ENCODE results near the gene ZNF681.
"Not testable (repeated sequence)": the region's sequence is repeated elsewhere in the genome, so short reads cannot be mapped to it uniquely, and the experiment has no call there.

Gene ZNF681

DNA sequence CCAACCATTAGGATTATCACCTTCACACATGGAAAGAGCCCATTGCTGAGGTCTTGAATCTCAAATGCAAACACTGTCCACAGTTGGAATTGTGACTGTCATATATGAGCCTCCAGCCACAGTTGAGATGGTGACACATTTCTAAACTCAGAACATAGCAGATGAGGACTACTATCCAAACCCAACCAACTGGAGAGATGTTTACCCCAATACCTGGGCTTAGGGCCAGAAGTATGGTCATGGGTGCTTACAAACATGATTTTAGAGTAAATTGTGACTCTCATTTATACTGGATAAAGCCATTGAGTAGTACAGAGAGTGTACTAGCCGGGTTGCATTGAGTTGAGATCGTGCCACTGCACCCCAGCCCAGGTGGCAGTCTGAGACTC, 14.0 kb upstream of the ZNF681 start:
- no peak for DNase-seq

DNA sequence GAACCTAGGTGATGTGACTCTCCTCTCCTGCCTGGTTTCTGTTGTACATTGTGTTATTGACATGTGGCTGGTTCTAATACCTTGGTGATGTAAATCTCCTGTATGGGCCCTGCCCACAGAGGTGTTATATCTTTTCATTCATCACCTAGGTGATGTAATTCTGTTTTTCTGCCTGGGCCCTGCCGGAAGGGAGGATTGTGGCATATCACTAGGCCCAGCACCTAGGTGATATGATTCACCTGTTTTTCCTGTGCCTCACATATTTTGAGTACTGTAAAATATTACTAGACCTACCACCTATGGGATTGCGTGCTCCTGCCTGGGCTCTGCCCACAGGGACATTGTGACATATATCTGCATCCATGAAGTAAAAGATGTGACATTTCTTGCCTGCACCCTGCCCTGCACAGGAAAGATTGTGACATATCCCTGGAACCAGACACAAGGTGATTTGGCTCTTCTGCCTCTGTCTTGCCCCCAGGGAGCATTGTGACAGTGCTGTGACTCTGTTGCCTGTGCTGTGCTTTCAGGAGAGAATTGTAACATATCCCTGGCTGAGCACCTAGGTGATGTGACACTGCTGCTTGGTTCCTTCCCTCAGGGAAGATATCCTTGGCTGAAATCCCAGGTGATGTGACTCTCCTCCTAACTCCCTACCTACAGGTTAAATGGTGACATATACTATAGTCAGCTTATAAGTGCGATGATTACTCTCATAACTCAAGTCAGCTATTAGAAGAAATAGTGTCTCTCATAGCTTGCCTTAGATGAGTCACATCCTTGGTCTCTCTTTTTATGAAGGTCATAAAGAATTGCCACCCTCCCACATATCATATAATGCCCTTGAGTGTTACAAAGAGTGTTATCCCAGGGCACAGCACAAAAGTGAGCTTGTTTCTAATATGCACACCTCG, 13.3 kb upstream of the ZNF681 start:
- DNase-seq, result no peak

DNA sequence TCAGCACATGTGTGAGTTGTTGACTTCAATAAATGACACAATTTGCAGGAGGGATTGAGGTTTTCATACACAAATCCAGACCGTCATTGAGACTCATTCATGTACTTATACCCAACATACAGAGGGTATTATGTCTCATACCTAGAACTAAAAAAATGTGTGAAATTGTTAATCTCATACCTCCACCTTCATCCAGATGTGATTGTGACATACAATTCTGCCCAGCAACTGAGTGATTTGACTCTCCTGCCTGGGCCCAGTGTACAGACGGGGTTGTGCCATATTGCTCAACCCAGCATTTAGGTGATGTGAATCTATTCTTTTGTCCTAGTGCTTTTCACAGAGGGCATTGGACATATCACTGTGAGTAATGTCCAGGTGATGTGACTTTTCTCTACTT, 12.6 kb upstream of the ZNF681 start:
- no peak for DNase-seq

DNA sequence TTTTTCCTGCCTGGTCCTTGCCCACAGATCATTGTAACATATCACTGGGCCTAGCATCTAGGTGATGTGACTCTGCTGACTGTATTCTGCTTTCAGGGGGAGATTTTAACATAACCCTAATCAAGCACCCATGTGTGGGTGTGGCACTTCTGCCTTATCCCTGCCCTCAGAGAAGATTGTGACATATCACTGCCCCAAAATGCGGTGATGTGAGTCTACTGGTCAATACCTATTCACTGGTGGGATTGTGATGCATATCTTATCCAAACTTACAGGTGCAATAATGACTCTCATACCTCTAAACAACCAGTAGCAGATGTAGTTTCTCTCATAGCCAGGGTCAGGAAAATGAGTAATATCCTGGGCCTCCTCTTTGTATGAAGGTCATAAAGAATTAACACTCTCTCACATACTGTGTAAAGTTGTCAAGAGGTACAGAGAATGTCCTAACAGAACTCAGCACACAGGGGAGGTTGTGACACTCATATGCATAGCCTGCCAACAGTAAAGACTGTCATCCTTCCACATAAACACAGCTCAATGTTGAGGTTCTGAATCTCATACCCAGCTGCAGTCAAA, 12.1 kb upstream of the ZNF681 start:
- DNase-seq, result no peak

DNA sequence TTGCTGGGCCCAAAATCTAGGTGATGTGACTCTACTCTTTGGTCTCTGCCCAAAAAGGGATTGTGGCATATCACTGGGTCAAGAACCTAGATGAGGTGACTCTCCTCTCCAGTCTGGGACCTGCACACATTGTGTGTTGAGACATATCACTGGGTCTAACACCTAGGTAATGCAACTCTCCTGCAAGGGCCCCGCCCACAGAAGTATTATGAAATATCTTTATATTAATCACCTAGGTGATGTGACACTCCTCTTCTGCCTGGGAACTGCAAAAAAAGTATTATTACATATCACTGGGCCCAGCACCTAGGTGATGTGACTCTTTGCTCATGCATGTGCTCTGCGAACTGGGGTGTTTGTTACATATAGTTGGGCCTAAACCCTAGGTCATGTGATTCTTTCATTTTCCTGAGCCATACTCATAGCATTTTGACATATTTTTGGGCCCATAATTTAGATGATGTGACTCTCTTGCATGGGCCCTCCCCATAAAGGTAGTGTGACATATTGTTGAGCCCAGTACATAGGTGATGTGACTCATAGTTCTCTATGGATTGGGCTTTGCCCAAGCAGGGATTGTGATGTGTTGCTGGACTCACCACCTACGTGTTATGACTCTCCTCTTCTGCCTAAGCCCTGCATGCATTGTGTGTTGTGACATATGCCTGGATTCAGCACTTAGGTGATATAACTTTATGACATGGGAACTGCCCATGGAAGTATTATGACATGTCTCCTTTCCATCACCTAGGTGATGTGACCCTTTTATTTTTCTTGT, 11.2 kb upstream of the ZNF681 start:
- DNase-seq, result no peak

DNA sequence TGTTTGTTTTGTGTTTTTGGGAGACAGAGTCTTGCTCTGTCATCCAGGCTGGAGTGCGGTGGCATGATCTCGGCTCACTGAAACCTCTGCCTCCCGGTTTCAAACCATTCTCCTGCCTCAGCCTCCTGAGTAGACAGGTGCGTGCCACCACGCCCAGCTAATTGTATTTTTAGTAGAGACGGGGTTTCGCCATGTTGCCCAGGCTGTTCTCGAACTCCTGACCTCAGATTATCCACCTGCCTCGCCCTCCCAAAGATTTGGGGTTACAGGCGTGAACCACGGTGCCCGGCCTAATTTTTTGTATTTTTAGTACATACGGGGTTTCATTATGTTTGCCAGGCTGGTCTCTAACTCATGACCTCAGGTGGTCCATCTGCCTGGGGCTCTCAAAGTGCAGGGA, 8.3 kb upstream of the ZNF681 start:
- DNase-seq, result no peak

DNA sequence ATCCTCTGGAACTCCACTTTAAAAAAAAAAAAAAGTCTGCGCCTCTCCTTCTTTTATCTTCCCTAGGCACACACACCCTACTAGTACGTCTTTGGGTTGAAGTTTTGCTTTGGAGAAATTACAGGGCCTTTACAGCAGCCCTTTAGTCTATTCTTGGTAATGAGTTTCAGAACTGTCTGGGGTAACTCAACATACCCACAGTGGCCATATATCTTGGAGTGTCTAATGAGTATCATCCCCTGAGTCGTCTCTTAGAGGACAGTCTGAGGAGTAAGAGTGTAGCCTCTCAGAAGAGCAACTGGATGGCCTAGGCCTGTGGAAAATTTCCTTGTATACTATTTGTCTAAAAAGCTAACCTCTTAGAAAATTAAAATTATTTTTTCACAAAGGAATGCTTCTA, 6.1 kb upstream of the ZNF681 start:
- DNase-seq, result no peak

DNA sequence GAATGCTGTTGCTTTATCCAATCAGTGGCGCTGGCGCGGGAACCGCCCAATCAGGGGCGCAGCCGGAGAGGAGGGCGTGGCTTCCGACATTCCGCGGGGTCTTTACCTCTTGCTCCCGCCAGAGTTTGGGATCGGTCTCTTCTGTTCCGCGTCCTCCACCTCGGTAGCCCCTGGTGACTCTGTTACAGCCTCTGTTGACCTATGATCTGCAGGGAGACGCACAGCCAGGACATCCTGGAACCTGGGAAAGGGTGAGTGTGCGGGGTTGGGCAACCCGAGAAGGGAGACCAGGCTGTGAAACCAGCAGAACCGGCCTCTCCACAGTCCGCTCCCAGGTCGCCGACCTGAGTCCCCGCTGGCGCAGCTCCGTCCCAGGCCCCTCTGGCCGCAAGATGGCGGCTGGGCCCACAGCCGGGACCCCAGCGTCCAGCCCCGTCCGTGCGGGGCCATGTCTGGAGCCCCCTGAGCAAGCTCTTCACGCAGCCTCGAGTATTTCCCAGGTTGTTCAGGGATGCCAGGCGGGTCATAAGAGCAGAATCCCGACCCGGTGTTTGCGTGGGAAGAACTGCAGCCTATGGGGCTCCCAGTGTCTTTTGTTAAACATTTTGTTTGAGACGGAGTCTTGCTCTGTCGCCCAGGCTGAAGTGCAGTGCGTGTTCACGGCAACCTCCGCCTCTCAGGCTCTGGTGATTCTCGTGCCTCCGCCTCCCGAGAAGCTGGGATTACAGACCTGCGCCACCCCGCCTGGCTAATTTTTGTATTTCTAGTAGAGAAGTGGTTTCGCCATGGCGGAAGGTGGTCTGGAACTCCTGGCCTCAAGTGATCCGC, 4.4 kb upstream of the ZNF681 start:
- DNase-seq, result peak; percentile 84 to 88

DNA sequence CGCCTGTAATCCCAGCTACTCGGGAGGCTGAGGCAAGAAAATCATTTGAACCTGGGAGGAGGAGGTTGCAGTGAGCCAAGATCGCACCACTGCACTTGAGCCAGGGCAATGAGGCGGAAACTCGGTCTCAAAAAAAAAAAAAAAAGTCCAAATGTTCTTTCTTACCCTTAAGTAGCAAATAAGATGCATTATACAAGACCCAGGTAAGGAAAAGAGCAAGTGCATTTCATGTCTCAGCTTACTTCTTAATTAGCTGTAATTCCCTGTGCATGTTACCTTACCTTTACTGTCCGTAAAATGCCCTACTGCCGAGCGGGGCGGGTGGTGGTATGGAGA, 3.8 kb upstream of the ZNF681 start:
- no peak for DNase-seq

DNA sequence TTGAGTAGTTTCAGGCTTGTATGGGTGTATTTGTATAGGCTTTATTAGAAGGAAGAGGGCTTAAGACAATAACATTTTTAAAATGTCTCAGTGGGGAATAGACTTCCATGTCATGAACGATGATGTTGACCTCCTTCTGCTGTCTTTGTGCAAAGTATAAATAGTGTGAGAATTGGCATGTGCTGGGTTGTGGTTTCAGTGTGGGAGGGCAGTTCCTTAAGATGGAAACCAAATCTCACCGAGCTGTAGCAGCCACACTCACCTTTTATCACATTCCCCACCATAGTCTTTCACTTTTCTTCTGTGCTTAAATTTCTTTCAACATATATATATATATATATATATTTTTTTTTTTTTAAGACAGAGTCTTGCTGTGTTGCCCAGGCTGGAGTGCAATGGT, 1.6 kb upstream of the ZNF681 start:
- not testable (repeated sequence) for DNase-seq

DNA sequence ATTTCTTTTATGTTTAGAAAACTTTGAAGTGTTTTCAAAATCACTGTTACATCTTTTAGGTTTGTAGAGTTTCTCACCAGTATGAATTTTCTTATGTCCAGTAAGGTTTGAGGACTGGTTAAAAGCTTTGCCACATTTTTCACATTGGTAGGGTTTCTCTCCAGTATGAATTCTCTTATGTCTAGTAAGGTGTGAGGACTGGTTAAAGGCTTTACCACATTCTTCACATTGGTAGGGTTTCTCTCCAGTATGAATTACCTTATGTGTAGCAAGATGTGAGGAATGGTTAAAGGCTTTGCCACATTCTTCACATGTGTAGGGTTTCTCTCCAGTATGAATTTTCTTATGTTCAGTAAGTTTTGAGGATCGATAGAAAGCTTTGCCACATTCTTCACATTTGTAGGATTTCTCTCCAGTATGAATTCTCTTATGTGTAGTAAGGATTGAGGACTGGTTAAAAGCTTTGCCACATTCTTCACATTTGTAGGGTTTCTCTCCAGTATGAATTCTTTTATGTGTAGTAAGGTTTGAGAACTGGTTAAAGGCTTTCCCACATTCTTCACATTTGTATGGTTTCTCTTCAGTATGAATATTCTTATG, 15.0 kb downstream of the ZNF681 start:
- not testable (repeated sequence) for DNase-seq

DNA sequence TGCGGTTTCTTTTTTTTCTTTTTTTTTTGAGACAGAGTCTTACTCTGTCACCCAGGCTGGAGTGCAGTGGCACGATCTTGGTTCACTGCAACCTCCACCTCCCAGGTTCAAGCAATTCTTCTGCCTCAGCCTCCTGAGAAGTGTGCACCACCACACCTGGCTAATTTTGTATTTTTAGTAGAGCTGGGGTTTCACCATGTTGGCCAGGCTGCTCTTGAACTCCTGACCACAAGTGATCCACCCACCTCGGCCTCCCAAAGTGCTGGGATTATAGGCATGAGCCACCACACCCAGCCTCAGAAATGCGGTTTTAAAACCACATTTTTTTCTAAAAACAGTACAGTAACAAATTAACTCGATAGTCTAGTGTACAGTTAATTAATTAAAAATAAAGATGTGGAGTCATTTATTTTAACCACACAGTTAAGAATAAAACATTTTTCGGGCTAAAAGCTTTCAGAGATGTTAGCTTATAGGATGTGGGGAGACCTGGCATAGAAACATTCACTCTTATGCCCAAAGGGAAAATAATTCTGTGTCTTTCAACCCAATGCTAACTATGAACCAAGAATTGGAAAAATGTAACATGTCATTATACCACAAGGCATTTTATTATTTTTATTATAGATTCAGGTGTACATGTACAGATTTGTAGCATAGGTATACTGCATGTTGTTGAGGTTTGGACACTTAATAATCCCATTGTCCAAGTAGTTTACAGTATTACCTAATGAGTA, 27.8 kb downstream of the ZNF681 start:
- not testable (repeated sequence) for DNase-seq

DNA sequence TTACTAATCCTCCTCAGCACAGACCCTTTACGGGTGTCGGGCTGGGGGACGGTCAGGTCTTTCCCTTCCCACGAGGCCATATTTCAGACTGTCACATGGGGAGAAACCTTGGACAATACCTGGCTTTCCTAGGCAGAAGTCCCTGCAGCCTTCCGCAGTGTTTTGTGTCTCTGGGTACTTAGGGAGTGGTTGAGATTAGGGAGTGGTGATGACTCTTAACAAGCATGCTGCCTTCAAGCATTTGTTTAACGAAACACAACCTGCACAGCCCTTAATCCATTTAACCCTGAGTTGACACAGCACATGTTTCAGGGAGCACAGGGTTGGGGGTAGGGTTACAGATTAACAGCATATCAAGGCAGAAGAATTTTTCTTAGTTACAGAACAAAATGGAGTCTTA, 34.5 kb downstream of the ZNF681 start:
- DNase-seq, result not testable (repeated sequence)

DNA sequence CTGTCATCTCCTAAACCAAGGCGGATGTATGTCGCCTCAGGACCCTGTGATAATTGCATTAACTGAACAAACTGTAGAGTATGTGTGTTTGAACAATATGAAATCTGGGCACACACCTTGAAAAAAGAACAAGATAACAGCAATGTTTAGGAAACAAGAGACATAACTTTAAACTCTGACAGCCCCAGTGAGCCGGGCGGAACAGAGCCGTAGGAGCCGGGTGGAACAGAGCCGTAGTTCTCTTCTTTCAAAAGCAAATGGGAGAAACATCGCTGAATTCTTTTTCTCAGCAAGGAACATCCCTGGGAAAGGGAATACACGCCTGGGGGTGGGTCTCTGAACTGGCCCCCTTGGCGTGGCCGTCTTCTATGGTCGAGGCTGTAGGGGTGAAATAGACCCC, 39.9 kb downstream of the ZNF681 start:
- DNase-seq, result no peak

DNA sequence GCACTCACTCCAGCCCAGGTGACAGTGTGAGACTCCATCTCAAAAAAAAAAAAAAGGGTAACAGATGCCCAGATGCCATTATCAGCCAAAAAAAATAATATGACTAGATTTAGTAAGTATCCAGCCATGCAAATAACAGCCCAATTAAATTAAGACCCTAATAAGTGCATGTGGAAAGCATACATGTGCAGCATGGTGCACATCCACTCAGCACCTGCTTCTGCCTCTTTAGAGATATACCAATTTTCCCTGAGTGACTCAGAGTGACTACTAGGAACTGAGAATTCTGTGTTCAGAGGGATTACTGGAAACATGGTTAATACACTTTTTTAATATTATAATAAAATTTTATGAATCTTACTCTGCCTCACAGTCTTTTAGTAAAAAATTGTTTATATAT, 41.9 kb downstream of the ZNF681 start:
- no peak for DNase-seq

DNA sequence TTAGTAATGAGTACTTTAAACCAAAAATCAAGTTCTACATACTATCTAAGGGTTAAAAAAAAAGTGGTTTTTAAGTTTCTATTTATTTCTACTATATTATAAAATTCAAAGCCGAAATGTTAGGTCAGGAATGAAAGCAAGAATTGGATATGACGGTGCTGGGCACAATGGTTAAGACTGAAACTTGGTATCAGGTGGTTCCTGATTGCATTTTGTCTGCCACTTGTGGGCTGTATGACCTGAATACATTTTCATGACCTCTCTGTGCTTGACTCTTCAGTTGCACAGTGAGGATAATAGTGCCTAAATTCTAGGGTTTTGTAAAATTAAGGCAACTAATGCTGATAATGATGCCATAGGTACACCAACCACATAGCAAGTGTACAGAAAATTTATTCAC, 49.3 kb downstream of the ZNF681 start:
- no peak for DNase-seq

DNA sequence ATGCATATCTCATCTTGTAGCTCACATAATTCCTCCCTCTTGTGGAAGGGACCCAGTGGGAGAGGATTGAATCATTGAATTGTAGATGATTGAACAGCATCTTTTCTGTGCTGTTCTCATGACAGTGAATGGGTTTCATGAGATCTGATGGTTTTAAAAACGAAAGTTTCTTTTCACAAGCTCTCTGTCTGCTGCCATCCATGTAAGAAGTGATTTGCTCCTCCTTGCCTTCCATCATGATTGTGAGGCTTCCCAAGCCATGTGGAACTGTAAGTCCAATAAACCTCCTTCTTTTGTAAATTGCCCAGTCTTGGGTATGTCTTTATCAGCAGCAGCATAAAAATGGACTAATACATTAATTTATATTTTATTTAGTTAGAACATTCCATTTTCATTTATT, 52.0 kb downstream of the ZNF681 start:
- DNase-seq, result no peak

DNA sequence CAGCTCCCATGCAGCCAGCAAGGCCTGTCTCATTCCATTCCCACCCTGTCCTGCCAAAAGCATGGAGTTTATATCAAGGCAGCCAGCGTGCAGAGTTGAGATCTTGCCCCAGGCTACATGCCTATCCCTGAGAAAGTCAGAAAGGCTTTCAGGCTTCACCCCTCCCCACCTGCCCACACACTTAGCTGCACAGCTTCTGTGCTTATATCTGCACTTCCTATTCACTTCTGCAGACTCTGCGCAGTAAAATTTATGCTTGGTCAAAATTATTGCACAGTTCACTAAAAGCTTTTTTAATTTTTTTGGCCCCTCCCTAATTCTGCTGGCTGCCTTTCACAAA, 59.2 kb downstream of the ZNF681 start:
- DNase-seq, result no peak

DNA sequence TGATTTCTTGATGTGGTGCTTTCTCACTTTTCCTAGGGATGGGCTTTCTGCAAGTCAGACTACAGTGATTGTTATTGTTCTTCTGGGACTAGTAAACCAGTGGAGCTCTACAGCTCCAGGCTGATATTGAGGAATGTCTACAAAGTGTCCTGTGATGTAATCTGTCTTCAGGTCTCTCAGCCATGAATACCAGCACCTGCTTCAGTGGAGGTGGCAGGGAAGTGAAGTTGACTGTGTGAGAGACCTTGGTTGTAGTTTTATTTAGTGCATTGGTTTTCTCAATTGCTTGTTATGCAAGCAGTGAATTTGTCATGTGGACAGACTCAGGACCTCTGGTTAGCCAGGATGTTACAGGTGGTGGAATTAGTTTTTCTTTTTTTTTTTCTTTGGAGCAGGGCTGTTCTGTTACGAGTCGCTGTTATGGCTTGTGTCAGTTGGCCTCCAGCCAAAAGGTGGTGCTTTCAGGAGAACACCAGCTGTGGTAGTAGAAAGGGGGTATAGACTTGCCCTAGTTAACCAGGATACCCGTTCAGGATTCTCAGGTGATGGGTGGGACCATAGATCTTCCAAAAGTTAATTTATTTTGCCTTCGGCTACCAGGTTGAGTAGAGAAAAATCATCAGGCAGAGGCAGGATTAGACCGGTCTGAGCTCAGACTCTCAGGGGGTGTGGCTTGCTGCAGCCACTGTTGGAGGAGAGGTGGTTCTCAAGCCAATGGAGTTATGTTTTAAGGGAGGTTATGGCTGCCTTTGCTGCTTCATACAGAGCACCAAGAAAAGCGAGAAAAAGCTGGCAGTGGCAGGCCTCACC, 59.8 kb downstream of the ZNF681 start:
- DNase-seq, result no peak

DNA sequence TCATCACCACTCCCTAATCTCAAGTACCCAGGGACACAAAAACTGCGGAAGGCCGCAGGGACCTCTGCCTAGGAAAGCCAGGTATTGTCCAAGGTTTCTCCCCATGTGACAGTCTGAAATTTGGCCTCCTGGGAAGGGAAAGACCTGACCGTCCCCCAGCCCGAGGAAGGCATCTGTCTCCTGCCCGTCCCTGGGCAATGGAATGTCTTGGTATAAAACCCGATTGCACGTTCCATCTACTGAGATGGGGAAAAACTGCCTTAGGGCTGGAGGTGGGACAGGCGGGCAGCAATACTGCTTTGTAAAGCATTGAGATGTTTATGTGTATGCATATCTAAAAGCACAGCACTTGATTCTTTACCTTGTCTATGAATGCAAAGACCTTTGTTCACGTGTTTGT, 65.8 kb downstream of the ZNF681 start:
- DNase-seq, result not testable (repeated sequence)
